HG03442 (cell line): ENCODE data around the gene PRKCG.

Source experiments
- ATAC-seq: cut with Tn5 transposase; IDR thresholded peaks from one replicate; pipeline ENCODE4 v1.9.1; 2021; ENCODE audit warnings: mild to moderate bottlenecking, moderate library complexity; ENCODE audit not compliant: unreplicated experiment

PRKCG gene

DNA sequence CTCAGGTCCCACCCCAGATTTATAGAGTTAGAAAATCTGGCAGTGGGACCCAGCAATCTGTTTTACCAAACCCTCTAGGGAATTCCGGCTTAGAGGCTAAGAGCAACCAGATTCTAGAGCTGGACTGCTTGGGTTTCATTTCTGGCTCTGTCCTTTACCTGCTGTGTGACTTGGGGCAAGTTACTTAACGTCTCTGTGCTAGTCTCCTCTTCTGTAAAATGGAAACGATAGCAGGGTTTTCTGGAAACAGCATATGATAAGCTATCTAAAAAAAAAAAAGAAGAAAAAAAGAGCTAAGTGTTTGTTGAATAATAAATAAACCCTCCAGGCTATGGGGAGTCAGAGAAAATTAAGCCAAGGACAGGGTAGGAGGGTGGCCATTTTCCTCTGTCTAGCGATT lies 15.5 kb downstream of the PRKCG start:
- no peak for ATAC-seq

DNA sequence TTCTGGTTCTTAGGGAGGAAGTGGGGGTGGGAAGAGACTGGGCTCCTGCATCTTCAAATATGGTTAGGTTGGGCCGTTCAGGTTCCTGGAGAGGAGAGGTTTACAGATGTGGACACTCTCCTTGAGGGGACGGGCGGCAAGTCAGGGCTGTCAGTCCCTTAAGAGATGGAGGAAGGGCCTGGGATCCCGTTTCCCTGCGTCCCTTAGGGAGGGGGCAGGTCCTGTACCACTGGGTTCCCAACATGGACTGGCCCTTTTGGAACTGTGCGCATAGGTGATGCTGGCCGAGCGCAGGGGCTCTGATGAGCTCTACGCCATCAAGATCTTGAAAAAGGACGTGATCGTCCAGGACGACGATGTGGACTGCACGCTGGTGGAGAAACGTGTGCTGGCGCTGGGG lies 16.2 kb downstream of the PRKCG start:
- ATAC-seq: no peak

GRCh38 chr19:53898636-53899341 lies 16.8 kb downstream of the PRKCG start:
- ATAC-seq: no peak

GRCh38 chr19:53900191-53900860 lies 18.3 kb downstream of the PRKCG start:
- ATAC-seq: no peak

DNA sequence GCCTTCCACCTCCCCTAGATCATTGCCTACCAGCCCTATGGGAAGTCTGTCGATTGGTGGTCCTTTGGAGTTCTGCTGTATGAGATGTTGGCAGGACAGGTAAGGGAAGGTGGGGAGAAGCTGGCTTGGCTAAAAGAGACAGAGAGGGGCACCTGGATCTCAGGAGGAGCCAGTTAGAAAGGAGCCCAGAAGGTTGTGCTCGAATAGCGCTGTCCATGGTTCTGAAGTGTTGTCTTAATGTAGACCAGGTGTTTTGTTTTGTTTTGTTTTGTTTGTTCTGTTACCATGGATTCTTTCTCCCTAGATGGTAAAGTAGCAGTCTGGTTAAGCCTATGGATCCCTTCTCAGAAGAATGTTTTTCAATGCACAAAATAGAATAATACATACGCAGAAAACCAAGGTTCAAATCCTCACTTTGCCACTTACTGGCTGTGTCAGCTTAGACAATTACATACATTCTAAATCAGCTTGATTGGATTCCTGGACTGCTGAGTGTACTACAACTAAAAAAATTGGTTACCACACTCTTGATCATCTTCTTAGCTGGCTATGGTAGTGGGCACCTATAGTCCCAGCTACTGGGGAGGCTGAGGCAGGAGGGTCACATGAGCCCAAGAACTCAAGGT lies 21.2 kb downstream of the PRKCG start:
- ATAC-seq: no peak

- no peak for ATAC-seq
Measured at GRCh38 chr19:53904909-53905308, 22.9 kb downstream of the PRKCG start.

DNA sequence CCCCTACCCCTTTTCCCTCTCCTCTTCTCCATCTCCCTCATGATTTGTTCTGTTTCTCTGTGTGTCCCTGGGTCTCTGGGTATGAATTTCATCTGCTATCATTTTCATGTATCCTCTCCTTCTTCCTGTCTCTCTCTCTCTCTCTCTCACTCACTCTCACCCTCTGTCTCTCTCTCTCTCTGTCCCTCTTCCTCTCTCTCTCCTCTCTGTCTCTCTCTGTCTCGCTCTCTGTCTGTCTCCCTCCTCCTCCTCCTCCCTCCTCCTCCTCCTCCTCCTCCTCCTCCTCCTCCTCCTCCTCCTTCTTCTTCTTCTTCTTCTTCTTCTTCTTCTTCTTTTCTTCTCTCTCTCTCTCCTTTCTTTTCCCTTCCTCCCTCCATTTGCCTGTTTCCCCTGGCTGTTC lies 23.8 kb downstream of the PRKCG start:
- no peak for ATAC-seq

GRCh38 chr19:53906211-53907192 lies 24.5 kb downstream of the PRKCG start:
- ATAC-seq: no peak

DNA sequence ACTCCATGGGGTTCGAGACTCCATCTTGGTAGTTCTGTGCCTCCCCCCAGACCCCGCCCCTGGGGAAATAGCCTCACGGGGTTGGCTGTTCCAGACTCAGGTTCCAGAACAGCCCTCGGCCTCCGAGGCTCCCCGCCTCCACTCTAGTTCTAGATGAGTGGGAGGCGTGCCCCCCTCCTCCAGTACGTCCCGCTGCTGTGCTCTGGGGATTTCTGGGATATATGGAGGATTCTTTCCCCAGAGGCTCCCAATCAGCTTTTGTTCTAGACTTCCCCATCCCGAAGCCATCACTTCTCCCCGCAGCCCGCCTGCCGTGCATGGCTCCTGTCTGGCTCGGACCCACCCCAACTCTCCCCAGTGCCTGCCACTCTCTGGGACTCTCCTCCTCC lies 25.2 kb downstream of the PRKCG start:
- no peak for ATAC-seq

- no peak for ATAC-seq
Measured at GRCh38 chr19:53907690-53908089, 25.7 kb downstream of the PRKCG start.

GRCh38 chr19:53908106-53908934 lies 26.3 kb downstream of the PRKCG start:
- no peak for ATAC-seq

GRCh38 chr19:53908935-53909415 lies 27.0 kb downstream of the PRKCG start, which contains the start of gene CACNG7:
Gene CACNG7, plus strand, starts transcription at chr19:53909278. Its CDS starts 3,554 bp downstream, at chr19:53912832.
- no peak for ATAC-seq

DNA sequence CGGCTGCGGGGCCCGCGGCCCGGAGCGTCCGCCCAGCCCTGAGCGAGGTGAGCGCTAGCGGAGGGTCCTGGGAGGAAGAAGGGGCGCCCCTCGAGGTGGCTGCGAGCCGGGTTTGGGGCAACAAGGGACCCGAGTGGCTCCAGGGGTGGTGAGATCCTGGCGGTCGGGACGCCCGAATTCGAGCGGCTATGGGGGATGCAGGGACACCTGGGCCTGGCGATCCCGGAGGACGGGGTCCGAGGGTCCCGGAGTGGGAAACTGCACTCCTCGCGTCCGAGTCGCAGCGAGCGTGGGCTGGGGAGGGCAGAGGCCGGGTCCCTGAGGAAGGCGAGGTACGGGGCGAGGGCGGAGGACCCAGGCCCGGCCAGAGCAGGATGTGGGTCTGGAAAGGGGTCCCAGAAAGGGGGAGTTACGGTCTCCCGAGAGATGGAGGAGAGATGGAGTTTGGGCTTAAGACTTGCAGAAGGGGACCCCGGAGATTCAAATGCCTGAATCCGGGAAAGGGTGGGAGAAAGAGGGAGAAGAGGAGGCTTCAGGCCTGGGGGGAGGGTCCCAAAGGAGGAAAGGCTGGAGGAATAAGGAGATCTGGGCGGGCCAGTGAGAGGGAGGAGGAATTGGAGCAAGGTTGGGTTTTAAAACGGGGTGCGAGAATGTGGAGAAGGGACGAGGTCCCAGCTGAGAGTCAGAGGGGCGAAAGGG lies 27.6 kb downstream of the PRKCG start:
- ATAC-seq: no peak

GRCh38 chr19:53910170-53910518 lies 28.1 kb downstream of the PRKCG start:
- ATAC-seq: no peak

GRCh38 chr19:53912653-53913052 lies 30.7 kb downstream of the PRKCG start:
- no peak for ATAC-seq

GRCh38 chr19:53915000-53915399 lies 33.0 kb downstream of the PRKCG start:
- ATAC-seq: no peak

DNA sequence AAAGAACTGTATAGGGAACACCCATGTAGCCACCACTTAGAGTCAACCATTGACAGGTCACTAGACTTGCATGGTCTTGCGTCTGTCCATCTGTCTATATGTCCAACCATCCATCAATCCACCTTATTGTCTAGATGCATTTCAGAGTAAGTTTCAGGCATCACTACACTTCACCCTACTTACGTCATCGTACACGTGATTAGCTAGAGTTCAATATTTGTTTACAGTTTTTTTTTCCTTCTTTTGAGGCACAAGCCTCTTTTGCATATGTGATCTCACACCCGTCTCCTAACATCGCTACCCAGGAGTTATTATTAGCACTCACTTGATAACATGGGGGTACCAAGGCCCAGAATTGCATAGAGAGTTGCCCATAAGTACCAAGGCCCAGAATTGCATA lies 34.0 kb downstream of the PRKCG start:
- ATAC-seq: no peak

DNA sequence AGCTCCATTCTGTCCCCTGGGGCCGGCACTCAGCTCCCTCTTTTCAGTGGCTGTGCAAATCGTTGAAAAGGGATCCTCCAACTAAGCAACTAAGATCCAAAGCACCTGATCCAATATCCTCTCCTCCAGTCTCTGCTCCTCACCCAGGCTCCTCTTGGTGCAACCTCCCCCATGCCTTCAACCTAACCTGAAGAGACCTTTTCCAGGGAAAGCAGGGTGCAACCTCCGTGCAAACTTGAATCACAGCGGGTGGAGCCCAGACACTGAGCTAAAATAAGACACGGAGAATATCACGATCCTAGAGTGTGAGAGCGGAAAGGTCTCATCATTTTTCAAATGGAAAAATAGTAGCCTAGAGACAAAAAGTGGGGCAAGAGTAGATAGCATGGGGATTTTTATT lies 35.4 kb downstream of the PRKCG start:
- ATAC-seq: no peak

DNA sequence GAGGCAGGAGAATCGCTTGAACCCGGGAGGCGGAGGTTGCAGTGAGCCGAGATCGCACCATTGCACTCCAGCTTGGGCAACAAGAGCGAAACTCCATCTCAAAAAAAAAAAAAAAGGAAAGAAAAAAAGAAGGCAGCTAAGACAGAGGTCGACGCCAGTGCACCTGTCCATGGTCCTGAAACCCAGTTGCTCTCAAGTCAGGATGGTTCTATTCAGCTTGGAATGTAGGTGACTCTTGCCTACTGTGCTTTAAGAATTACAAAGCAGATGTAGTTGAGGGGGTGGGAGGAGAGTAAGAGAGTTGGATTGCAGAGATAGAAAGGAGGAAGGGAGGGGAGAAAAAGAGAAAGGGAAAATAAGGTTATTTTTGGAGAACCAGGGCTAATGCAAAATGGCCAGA lies 45.7 kb downstream of the PRKCG start:
- ATAC-seq: no peak
